K562 (cell line): ENCODE results near the gene PLEKHM3. TPM values are rescaled to one million over a fixed set of nuclear protein-coding genes. Genes with fewer than 3 reads are reported as not detected.
A peak's percentile ranks its signal among the peaks of the same experiment; 100 is the strongest.

Experiments used
- ATAC-seq: fragments of 200-7000 bp; cut with Tn5 transposase; 3 replicates; pipeline ENCODE4 v1.9.1; 2020; ENCODE audit warnings: moderate library complexity
- BruUV-seq: library from RNA; stranded (reverse); fragments of 400-500 nt; replicated peaks from 2 replicates; lab custom pipeline; 2021; lab: Mats Ljungman, UMichigan
- CTCF ChIA-PET: fragments of 300-600 bp; formaldehyde crosslinking; extraction: SDS; loops from one replicate; lab custom pipeline; 2021; ENCODE audit warnings: low intra/inter-chr PET ratio; lab: Yijun Ruan, JAX
- POLR2A ChIA-PET: fragments of 300-600, 350-650 bp; sonication (Branson Sonifier 250); formaldehyde crosslinking; extraction: SDS; loops from one replicate; lab custom pipeline; 2021; ENCODE audit warnings: antibody characterized with exemption, inconsistent platforms; lab: Yijun Ruan, JAX
- DNase-seq, 4 experiments: peaks; one replicate each; pipeline versions ENCODE4 v3.0.0 to v3.0.0-alpha.2; 2011 to 2018; ENCODE audit warnings: low spot score in 3 of 4, mixed read lengths in 3 of 4; ENCODE audit errors: extremely low read depth in 1 of 4
- FAIRE-seq: peaks from 2 replicates; lab custom pipeline; 2011; peaks lifted over from hg19 to GRCh38; lab: Jason Lieb, UNC
- H2AFZ ChIP-seq: 2 replicates; pipeline ENCODE4 v1.6.0; 2011; ENCODE audit warnings: low read depth, low read length, control low read depth, inconsistent platforms
- H3K27ac ChIP-seq: fragments of 200-600 bp; 3 replicates; pipeline ENCODE4 v1.8.0; 2011; ENCODE audit warnings: low read depth, mild to moderate bottlenecking, control low read depth, inconsistent platforms, low read length, moderate library complexity, mixed read lengths; ENCODE audit errors: extremely low read depth
- H3K27me3 ChIP-seq, 2 experiments: fragments of 300-600 bp in 1 of 2; 2 replicates in 1 of 2; 3 replicates in 1 of 2; pipeline versions ENCODE4 v1.6.0 to v1.8.0; 2011; ENCODE audit warnings: inconsistent platforms in 2 of 2, low read length in 2 of 2, mild to moderate bottlenecking in 1 of 2, mixed read lengths in 1 of 2, moderate library complexity in 1 of 2; ENCODE audit not compliant: control insufficient read depth in 2 of 2, insufficient read depth in 2 of 2
- H3K36me3 ChIP-seq: fragments of 300-600 bp; 3 replicates; pipeline ENCODE4 v1.8.0; 2011; ENCODE audit warnings: mild to moderate bottlenecking, low read length, inconsistent platforms; ENCODE audit not compliant: control insufficient read depth, insufficient read depth
- H3K4me1 ChIP-seq, 2 experiments: fragments of 200-600 bp in 1 of 2; replicated peaks in 1 of 2; 2 replicates in 1 of 2; 3 replicates in 1 of 2; pipeline versions ENCODE4 v1.5.1 to v1.8.0; 2011; ENCODE audit warnings: inconsistent platforms in 2 of 2, low read length in 2 of 2, mild to moderate bottlenecking in 1 of 2, mixed read lengths in 1 of 2, moderate library complexity in 1 of 2; ENCODE audit not compliant: control insufficient read depth in 2 of 2, insufficient read depth in 2 of 2
- H3K4me2 ChIP-seq: 2 replicates; pipeline ENCODE4 v1.6.1; 2011; ENCODE audit warnings: low read length, control low read depth, inconsistent platforms, mixed read lengths; ENCODE audit not compliant: insufficient read depth
- H3K4me3 ChIP-seq: fragments of 200-600 bp; sonication (generic), shearing (Covaris generic); 2 replicates; pipeline ENCODE4 v1.5.1; 2016; ENCODE audit warnings: control low read depth, inconsistent platforms
- H3K79me2 ChIP-seq: fragments of 200-600 bp; 3 replicates; pipeline ENCODE4 v1.8.0; 2011; ENCODE audit warnings: low read length, inconsistent platforms; ENCODE audit not compliant: control insufficient read depth, insufficient read depth
- H3K9ac ChIP-seq, 2 experiments: 2 replicates each; pipeline versions ENCODE4 v1.6.0 to v1.6.1; 2011; ENCODE audit warnings: low read depth in 2 of 2, low read length in 2 of 2, control low read depth in 1 of 2, inconsistent platforms in 1 of 2, mild to moderate bottlenecking in 1 of 2, mixed read lengths in 1 of 2; ENCODE audit not compliant: insufficient read depth in 1 of 2
- H3K9me1 ChIP-seq: one replicate; pipeline ENCODE4 v1.6.0; 2011; ENCODE audit warnings: inconsistent platforms, mild to moderate bottlenecking, low read length, moderate library complexity; ENCODE audit not compliant: control insufficient read depth, insufficient read depth
- H3K9me3 ChIP-seq: replicated peaks from 2 replicates; pipeline ENCODE4 v1.5.1; 2011; ENCODE audit warnings: low read depth, low read length, inconsistent platforms; ENCODE audit not compliant: control insufficient read depth, insufficient read depth
- H4K20me1 ChIP-seq: replicated peaks from 2 replicates; pipeline ENCODE4 v1.6.1; 2011; ENCODE audit warnings: low read length, inconsistent platforms, mixed read lengths; ENCODE audit not compliant: control insufficient read depth, insufficient read depth
- HEY1 ChIP-seq: fragments of 250-450 bp; sonication (Bioruptor Pico); IDR thresholded peaks from 2 replicates; pipeline ENCODE4 v1.5.0; 2020; ENCODE audit warnings: mild to moderate bottlenecking, moderate library complexity, borderline replicate concordance
- MTA2 ChIP-seq: fragments of 450-650 bp; IDR thresholded peaks from 2 replicates; pipeline ENCODE4 v1.6.1; 2016; ENCODE audit warnings: low read depth
- TCFL5 ChIP-seq: fragments of 250-450 bp; sonication (Bioruptor Pico); conservative IDR thresholded peaks from 2 replicates; pipeline ENCODE4 v1.6.1; 2021; ENCODE audit warnings: mild to moderate bottlenecking, moderate library complexity, matching md5 sums
- ZNF830 ChIP-seq: fragments of 250-450 bp; sonication (Bioruptor Pico); IDR thresholded peaks from 2 replicates; pipeline ENCODE4 v1.5.0; 2021; ENCODE audit warnings: mild to moderate bottlenecking
- WGBS: fragments of 100-300 bp; shearing (Covaris generic); methylation state at CpG from one replicate; pipeline ENCODE4 v1.1.6; 2016; ENCODE audit warnings: low coverage, mixed read lengths; ENCODE audit not compliant: insufficient coverage; ENCODE audit errors: missing lambda C conversion rate; 5-methylcytosine and 5-hydroxymethylcytosine counted together
- in situ Hi-C: fragments of 300-500 bp; cut with MboI; formaldehyde crosslinking; loops from 4 replicates; pipeline ENCODE4 v1.15.0; 2018; ENCODE audit warnings: inconsistent platforms, mixed read lengths
- intact Hi-C: fragments of 100-400 bp; cut with micrococcal nuclease; formaldehyde crosslinking; loops from 2 replicates; pipeline ENCODE4 v1.14.2; 2022
- polyA plus RNA-seq, 8 experiments: library from polyadenylated mRNA; depleted of rRNA in 4 of 8; stranded (reverse) in 5 of 8; unstranded in 3 of 8; fragments of >200 nt; fragmentation: Nextera tagmentation in 2 of 8; fragmentation: Illumina TruSeq in 1 of 8; extraction: Ambion mirVana in 2 of 8; extraction: Trizol in 1 of 8; gene quantifications; 2 replicates each; pipeline versions ENCODE4 v1.2.1 to v1.2.3, GENCODE V29; 2011 to 2014; ENCODE audit warnings: inconsistent platforms in 1 of 8, missing spikeins in 1 of 8
- total RNA-seq, 7 experiments: library from RNA; depleted of rRNA in 6 of 7; stranded (reverse); fragments of >200 nt in 6 of 7; fragmentation: Illumina TruSeq in 2 of 7; extraction: Trizol in 2 of 7; gene quantifications; 2 replicates each; pipeline versions ENCODE4 v1.2.1 to v1.2.3, GENCODE V29; 2011 to 2021; ENCODE audit warnings: low replicate concordance in 1 of 7
- TF ChIP-seq, protein P1 (sequence below), 3 experiments: IDR thresholded peaks in 2 of 3; conservative IDR thresholded peaks in 1 of 3; 2 replicates each; pipeline ENCODE4 v1.5.1; 2011 to 2012; ENCODE audit warnings: low read length in 3 of 3, mild to moderate bottlenecking in 3 of 3, control low read depth in 2 of 3, improper control_type of control experiment in 1 of 3, inconsistent platforms in 1 of 3, low read depth in 1 of 3, mixed read lengths in 1 of 3, moderate library complexity in 1 of 3; ENCODE audit not compliant: insufficient read depth in 2 of 3
- TF ChIP-seq, protein P2 (sequence below): sonication (generic); IDR thresholded peaks from 2 replicates; pipeline ENCODE4 v1.6.1; 2016

Gene PLEKHM3
- total and polyA plus RNA-seq, 9 of the 15 experiments (the other 6 are each of a cell fraction or from before 2014, with no cell fraction given): 0.24 to 1.6 (median 1.0) TPM

DNA sequence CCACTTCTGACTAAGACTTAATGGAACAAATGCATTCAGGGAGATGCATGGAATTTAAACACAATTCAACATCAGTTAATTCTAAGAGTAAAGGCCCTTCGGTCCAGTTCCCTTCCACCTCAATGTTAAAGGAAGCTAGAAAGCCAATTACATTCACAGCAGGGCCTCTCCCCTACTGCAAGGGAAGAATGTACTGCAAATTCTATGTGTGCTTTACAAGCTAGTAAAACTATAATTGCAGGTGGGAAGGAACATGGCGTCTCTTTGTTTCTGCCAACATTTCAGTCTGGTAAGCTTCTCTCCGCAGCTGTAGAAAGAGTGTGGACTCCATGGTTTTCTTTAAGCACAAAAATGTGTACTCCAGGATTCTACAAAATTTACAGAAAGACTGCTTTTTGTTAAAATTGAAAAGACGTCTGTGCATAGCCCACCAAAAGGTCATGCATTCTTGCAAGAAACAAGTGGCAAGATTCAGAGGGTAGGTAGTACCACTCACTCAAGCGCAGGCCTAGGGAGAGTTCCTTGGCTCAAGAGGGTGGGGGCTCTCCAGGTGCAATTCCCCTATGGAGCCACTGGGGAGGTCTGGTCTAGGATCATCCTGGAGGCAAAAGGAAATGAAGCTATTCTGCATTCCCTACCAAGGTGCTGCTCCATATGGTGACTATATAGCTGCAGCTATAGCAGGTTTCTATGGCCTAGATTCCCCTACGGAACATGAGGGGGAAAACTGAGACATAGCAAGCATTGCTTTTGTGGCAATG lies 128.6 kb downstream of the PLEKHM3 start:
- Histone ChIP-seq H3K9ac (no peak overlapping the region), H3K4me3 (no peak overlapping the region), H3K9me3 (no peaks in the 10 kb centered on the region), H3K27ac (no peak overlapping the region), H3K9me1 (no peaks in the 10 kb centered on the region), H3K79me2 (no peaks in the 10 kb centered on the region), H3K4me2 (no peak overlapping the region), H4K20me1 (no peaks in the 10 kb centered on the region), H3K27me3 (no peaks in the 10 kb centered on the region), H3K4me1 (no peaks in the 10 kb centered on the region), H2AFZ (no peak overlapping the region), H3K36me3 (no peaks in the 10 kb centered on the region)
- ATAC-seq (peak; percentile 77), FAIRE-seq (no peak), DNase-seq (peak in 3 of 4 experiments; percentile 3 to 20 (median 10))
- TF ChIP-seq HEY1: no peak
- TF ChIP-seq TCFL5 (CRISPR knock-in tag): no peak
- TF ChIP-seq, protein P1, sequence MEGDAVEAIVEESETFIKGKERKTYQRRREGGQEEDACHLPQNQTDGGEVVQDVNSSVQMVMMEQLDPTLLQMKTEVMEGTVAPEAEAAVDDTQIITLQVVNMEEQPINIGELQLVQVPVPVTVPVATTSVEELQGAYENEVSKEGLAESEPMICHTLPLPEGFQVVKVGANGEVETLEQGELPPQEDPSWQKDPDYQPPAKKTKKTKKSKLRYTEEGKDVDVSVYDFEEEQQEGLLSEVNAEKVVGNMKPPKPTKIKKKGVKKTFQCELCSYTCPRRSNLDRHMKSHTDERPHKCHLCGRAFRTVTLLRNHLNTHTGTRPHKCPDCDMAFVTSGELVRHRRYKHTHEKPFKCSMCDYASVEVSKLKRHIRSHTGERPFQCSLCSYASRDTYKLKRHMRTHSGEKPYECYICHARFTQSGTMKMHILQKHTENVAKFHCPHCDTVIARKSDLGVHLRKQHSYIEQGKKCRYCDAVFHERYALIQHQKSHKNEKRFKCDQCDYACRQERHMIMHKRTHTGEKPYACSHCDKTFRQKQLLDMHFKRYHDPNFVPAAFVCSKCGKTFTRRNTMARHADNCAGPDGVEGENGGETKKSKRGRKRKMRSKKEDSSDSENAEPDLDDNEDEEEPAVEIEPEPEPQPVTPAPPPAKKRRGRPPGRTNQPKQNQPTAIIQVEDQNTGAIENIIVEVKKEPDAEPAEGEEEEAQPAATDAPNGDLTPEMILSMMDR (IDR thresholded peaks at IDR 0.05 in 2 of 3, conservative IDR thresholded peaks at IDR 0.05 in 1 of 3; ENCODE audit: insufficient read depth in 2 of 3, low read depth in 1 of 3, low read length in 3 of 3): peak in 1 of 3 experiments; percentile 34; a peak in 2 of 6 replicates
- TF ChIP-seq, protein P2, sequence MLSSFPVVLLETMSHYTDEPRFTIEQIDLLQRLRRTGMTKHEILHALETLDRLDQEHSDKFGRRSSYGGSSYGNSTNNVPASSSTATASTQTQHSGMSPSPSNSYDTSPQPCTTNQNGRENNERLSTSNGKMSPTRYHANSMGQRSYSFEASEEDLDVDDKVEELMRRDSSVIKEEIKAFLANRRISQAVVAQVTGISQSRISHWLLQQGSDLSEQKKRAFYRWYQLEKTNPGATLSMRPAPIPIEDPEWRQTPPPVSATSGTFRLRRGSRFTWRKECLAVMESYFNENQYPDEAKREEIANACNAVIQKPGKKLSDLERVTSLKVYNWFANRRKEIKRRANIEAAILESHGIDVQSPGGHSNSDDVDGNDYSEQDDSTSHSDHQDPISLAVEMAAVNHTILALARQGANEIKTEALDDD: no peak
- no peak for TF ChIP-seq MTA2
- no peak for TF ChIP-seq ZNF830
- ChIA-PET CTCF (no interaction called here), POLR2A (interaction anchor here (1.0 kb wide), 2 partner anchors 9 kb away, joined by 3 read pairs; no protein-coding TSS in a partner anchor)
- intact Hi-C loops (no loop called here), in situ Hi-C loops (no loop called here)
- no TSS peak for BruUV-seq
- 43% methylated on average over 6 of the region's 6 CpGs for WGBS
